ENCODE results near the gene PTPRM.

GRCh38 chr18:7937268-7937667, 370.2 kb downstream of the PTPRM start:
- TF ChIP-seq YY1 (IDR thresholded peaks at IDR 0.05; ENCODE audit: low read depth) = no peak
- no peak for TF ChIP-seq MXI1 (IDR thresholded peaks at IDR 0.05; ENCODE audit: low read depth, low read length)
- no peak for TF ChIP-seq RAD21 (IDR thresholded peaks at IDR 0.05; ENCODE audit: low read length)
- TF ChIP-seq CTCF (IDR thresholded peaks at IDR 0.05) = no peak
- TF ChIP-seq EP300 (IDR thresholded peaks at IDR 0.05; ENCODE audit: borderline replicate concordance in 1 of 2, low read depth in 1 of 2, low read length in 1 of 2) = no peak
- no peak for TF ChIP-seq JUND (IDR thresholded peaks at IDR 0.05)
- TF ChIP-seq, protein P1, sequence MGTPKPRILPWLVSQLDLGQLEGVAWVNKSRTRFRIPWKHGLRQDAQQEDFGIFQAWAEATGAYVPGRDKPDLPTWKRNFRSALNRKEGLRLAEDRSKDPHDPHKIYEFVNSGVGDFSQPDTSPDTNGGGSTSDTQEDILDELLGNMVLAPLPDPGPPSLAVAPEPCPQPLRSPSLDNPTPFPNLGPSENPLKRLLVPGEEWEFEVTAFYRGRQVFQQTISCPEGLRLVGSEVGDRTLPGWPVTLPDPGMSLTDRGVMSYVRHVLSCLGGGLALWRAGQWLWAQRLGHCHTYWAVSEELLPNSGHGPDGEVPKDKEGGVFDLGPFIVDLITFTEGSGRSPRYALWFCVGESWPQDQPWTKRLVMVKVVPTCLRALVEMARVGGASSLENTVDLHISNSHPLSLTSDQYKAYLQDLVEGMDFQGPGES (IDR thresholded peaks at IDR 0.05; ENCODE audit: low read depth, low read length) = no peak
- TF ChIP-seq, protein P2, sequence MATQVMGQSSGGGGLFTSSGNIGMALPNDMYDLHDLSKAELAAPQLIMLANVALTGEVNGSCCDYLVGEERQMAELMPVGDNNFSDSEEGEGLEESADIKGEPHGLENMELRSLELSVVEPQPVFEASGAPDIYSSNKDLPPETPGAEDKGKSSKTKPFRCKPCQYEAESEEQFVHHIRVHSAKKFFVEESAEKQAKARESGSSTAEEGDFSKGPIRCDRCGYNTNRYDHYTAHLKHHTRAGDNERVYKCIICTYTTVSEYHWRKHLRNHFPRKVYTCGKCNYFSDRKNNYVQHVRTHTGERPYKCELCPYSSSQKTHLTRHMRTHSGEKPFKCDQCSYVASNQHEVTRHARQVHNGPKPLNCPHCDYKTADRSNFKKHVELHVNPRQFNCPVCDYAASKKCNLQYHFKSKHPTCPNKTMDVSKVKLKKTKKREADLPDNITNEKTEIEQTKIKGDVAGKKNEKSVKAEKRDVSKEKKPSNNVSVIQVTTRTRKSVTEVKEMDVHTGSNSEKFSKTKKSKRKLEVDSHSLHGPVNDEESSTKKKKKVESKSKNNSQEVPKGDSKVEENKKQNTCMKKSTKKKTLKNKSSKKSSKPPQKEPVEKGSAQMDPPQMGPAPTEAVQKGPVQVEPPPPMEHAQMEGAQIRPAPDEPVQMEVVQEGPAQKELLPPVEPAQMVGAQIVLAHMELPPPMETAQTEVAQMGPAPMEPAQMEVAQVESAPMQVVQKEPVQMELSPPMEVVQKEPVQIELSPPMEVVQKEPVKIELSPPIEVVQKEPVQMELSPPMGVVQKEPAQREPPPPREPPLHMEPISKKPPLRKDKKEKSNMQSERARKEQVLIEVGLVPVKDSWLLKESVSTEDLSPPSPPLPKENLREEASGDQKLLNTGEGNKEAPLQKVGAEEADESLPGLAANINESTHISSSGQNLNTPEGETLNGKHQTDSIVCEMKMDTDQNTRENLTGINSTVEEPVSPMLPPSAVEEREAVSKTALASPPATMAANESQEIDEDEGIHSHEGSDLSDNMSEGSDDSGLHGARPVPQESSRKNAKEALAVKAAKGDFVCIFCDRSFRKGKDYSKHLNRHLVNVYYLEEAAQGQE (IDR thresholded peaks at IDR 0.05; ENCODE audit: low read depth, low read length) = no peak
- TF ChIP-seq, protein P3, sequence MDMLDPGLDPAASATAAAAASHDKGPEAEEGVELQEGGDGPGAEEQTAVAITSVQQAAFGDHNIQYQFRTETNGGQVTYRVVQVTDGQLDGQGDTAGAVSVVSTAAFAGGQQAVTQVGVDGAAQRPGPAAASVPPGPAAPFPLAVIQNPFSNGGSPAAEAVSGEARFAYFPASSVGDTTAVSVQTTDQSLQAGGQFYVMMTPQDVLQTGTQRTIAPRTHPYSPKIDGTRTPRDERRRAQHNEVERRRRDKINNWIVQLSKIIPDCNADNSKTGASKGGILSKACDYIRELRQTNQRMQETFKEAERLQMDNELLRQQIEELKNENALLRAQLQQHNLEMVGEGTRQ (IDR thresholded peaks at IDR 0.05; ENCODE audit: borderline replicate concordance, low read depth, low read length) = no peak
